ENCODE data around the gene SNAP91. TPM values are rescaled to one million over a fixed set of nuclear protein-coding genes. Genes with fewer than 3 reads are reported as not detected.

SNAP91 gene
- total and polyA plus RNA-seq, 12 donors: 0.11 to 20.1 (median 3.3) TPM; not detected in 2

DNA sequence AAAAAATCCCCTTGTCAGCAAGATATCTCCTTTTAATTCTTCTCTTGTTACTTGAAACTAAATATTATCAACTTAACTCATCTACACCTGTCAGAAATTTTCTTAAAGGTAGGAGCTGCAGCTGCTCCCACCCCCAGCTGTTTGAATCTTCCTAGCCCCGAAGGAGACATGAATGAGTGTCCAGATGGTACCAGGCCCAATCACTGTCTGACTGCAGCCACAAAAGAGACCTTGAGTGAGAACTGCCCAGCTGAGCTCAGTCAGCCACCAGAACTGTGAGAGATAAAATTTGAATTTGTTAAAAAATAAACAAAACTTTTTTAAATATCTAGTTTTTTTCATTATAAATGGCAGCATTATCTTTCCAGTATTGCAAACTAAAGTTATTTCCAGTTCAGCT lies 111.8 kb downstream of the SNAP91 start:
- H3K27ac ChIP-seq: no peak overlapping the region
- no peak for DNase-seq
- no peak for TF ChIP-seq POLR2A (IDR thresholded peaks at IDR 0.05)
- TF ChIP-seq, protein P1, sequence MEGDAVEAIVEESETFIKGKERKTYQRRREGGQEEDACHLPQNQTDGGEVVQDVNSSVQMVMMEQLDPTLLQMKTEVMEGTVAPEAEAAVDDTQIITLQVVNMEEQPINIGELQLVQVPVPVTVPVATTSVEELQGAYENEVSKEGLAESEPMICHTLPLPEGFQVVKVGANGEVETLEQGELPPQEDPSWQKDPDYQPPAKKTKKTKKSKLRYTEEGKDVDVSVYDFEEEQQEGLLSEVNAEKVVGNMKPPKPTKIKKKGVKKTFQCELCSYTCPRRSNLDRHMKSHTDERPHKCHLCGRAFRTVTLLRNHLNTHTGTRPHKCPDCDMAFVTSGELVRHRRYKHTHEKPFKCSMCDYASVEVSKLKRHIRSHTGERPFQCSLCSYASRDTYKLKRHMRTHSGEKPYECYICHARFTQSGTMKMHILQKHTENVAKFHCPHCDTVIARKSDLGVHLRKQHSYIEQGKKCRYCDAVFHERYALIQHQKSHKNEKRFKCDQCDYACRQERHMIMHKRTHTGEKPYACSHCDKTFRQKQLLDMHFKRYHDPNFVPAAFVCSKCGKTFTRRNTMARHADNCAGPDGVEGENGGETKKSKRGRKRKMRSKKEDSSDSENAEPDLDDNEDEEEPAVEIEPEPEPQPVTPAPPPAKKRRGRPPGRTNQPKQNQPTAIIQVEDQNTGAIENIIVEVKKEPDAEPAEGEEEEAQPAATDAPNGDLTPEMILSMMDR (IDR thresholded peaks at IDR 0.05): no peak
- H3K36me3 ChIP-seq (replicated peaks in 1 of 2): no peaks in the 10 kb centered on the region
- intact Hi-C loops (cut with DNase I): no loop called here
- no peaks in the 10 kb centered on the region for H3K9me3 ChIP-seq (replicated peaks in 1 of 3)
- H3K4me3 ChIP-seq: no peak overlapping the region
- WGBS, 4 donors: 33 to 56% (median 47%) methylated on average over 1 of the region's 1 CpG
- no peaks in the 10 kb centered on the region for H3K4me1 ChIP-seq (replicated peaks in 1 of 2)
- H3K27me3 ChIP-seq: no peaks in the 10 kb centered on the region

DNA sequence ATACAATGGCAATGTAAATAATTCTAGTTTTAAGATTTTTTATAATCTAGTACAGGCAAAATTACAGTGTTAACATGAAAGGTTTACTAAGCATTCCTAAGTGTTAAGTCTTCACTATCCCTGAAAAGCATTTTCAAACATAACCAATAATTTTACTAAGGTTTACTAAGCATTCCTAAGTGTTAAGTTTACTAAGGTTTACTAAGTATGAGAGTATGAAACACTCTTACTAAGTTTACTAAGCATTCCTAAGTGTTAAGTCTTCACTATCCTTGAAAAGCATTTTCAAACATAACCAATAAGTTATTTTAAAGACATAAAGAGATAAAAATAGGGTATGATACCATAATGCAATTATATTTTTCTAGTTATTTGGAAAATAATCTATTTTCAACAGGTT lies 114.0 kb downstream of the SNAP91 start:
- intact Hi-C loops (cut with DNase I): no loop called here
- no peaks in the 10 kb centered on the region for H3K4me1 ChIP-seq (replicated peaks in 1 of 2)
- no peaks in the 10 kb centered on the region for H3K27me3 ChIP-seq
- no peak overlapping the region for H3K27ac ChIP-seq
- H3K4me3 ChIP-seq: no peak overlapping the region
- TF ChIP-seq POLR2A (IDR thresholded peaks at IDR 0.05): no peak
- TF ChIP-seq, protein P1 (IDR thresholded peaks at IDR 0.05): no peak
- no peaks in the 10 kb centered on the region for H3K36me3 ChIP-seq (replicated peaks in 1 of 2)
- no peak for DNase-seq
- no peaks in the 10 kb centered on the region for H3K9me3 ChIP-seq (replicated peaks in 1 of 3)

DNA sequence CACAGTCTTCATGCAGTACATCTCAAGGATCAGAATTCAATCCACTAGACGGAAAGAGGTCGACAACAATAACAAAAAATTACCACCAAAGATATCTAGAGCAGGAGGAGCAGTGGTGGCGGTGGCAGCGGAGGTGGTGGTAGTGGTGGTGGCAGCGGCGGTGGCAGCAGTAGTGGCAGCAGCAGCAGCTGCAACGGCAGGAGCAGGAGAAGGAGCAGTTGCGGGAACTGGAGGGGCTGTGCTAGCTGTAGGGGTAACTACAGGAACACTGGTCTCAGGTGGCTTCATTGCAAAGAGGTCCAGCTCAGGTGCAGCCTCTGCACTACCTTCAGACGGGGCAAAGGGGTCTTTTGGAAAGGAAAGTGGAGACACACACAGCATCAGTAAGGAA lies 115.5 kb downstream of the SNAP91 start:
- intact Hi-C loops (cut with DNase I): no loop called here
- Histone ChIP-seq H3K36me3 (replicated peaks in 1 of 2) (no peaks in the 10 kb centered on the region), H3K9me3 (replicated peaks in 1 of 3) (no peaks in the 10 kb centered on the region), H3K27me3 (no peaks in the 10 kb centered on the region), H3K27ac (no peak overlapping the region), H3K4me3 (no peak overlapping the region), H3K4me1 (replicated peaks in 1 of 2) (no peaks in the 10 kb centered on the region)
- 88 to 91% (median 90%) methylated on average over 9 of the region's 9 CpGs for WGBS, 4 donors
- TF ChIP-seq POLR2A (IDR thresholded peaks at IDR 0.05): no peak
- TF ChIP-seq, protein P1 (IDR thresholded peaks at IDR 0.05): no peak
- DNase-seq: no peak

DNA sequence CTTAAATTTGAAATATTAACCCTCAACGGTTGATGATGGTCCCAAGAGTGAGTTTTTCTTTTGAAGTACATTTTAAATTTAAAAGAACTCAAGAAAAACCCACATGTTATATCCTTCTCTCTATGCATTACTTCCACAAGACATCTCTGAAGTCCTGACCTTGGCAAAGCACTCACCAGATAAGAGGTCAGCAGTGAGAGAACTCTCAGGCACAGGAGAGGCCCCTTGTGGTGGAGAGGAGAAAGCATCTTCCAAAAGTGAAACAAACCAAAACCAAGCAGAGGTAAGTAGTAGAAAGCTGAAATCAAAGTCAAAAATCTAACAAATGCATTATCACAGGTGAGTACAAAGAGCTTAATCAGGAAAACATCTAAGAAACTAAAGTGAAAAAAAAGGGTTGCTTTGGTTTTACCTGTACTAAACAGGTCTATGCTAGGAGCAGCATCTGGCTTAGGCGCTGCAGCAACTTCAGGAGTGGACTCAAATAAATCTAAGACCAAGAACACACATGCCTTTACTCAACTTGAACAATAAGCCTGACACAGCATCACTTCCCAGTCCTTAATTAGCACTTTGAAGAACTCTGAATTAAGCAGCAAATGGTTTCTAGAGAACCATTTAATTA lies 116.0 kb downstream of the SNAP91 start:
- WGBS, 4 donors: 74 to 80% (median 77%) methylated on average over 2 of the region's 2 CpGs
- Histone ChIP-seq H3K9me3 (replicated peaks in 1 of 3) (no peaks in the 10 kb centered on the region), H3K4me1 (replicated peaks in 1 of 2) (no peaks in the 10 kb centered on the region), H3K27ac (no peak overlapping the region), H3K36me3 (replicated peaks in 1 of 2) (no peaks in the 10 kb centered on the region), H3K27me3 (no peaks in the 10 kb centered on the region), H3K4me3 (no peak overlapping the region)
- intact Hi-C loops (cut with DNase I): no loop called here
- peak in 6 of 7 donors; percentile 21 to 56 (median 34) for DNase-seq
- TF ChIP-seq, protein P1 (IDR thresholded peaks at IDR 0.05): peak; percentile 40 to 58 (median 46)
- no peak for TF ChIP-seq POLR2A (IDR thresholded peaks at IDR 0.05)

Data from adrenal gland (tissue), 12 donors.